Fibroblast of skin of left quadriceps (primary cell): ENCODE measurements around the gene TLX3.
A peak's percentile ranks its signal among the peaks of the same experiment; 100 is the strongest.
"Not testable (repeated sequence)": the region's sequence is repeated elsewhere in the genome, so short reads cannot be mapped to it uniquely, and the experiment has no call there.

Source experiments
- DNase-seq, 2 experiments: peaks; one replicate each; pipeline ENCODE4 v3.0.0-alpha.2; 2013; ENCODE audit warnings: low read depth in 2 of 2

TLX3 gene

DNA sequence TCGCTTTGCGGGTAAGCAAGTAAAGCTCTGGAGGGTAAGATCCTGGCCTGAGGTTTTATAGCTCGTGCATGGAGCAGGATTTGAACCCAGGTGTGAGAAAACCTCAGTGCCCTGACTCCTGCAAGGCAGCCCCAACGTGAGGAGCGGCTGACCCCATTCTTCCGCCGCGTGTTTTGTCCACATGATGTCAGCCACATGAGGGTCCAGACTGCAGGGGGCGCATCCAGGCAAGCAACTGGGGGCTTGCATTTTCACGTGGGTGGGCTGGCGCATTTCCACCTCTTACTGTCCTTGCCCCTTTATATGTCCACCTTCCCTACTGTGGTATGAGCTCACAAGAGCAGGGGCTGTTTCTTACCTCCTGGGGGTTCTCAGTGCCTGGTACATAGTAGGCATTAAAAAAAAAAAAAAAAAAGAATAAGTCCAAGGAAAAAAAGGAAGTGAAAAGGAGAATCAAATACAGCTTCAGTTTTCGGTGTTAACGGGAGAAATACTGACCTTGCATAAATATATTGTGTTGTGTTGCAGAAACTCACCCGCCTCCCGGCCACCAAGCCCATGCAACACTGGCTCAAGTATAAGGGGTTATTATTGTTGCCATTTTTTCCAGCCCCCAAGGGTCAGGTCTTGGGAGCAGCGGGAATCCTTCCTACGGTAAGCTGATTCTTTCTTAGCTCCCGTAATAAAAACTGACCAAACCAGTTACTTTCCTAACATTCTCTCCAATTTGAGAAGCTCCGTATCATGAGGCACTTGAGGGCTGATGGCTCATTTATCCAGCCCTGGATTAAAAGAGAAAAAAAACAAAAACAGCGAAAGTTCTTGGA is 15.0 kb downstream of the TLX3 start:
- DNase-seq, result no peak

DNA sequence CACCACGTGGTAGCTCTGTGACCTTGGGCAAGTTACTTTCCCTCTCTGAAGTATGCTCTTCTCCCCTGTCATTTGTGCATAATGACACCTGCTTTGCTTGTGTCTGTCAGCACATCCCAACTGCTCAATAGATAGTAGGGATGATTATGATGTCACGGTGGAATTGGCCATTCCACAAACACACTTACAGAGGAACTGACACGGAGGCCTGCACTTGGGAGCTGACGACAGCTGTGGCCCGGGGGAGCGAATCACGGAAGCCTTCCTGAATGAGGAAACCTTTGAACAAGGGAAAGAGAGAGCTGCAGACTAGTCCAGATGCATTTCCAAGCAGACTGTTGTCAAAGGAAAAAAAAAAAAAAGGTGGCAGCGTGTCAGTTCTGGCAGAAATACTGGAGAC is 21.0 kb downstream of the TLX3 start:
- DNase-seq, result no peak

DNA sequence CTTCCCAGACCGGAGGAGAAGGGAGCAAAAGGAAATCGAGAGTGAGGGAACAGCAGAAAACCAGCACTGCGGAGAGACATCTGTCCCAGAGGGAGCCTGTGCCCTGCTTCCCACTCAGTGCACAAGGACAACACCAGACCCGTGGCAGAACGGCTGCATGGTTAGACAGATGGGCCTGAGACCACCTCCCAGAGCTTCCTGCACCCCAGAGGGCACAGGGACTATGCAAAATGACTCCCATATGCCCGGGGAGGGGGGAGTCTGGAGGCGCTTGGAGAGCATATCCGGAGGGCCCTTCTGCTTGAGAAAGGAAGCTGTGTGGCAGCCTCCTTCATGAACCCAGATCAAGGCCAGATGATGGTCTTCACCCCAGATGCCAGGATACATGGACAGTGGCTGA is 26.6 kb downstream of the TLX3 start:
- no peak for DNase-seq

DNA sequence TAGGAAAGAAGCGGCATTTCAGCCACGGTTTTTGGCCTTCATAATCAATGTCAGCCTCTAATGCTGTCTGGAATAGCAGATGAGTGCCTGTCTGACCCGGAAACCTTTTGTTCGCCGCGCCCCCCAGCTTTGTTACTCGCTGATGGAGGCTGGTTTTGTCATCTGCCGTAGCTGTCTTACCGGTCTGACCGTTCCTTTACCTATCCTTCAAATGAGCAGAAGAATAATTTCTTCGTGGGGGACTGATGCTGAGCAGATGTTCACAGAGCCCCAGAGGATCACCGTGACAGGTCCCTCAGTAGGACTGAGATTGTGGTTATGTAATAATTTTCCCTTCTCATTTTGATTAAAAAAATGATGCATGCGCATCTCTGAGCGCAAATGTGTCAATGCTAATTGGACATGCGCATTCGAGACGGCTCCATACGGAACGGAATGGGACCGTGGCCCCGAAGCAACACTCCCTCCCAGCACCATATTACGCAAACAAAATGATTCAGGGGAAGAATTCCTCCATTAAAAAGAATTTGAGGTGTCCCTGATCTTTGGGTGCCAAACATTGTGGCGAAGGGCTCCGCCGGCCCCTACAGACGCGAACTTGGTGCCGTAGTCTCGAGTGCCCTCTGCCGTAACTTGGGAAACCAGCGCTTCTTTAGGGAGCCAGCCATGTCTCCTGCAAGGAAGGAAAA is 27.6 kb downstream of the TLX3 start:
- peak; percentile 24 to 30 for DNase-seq

DNA sequence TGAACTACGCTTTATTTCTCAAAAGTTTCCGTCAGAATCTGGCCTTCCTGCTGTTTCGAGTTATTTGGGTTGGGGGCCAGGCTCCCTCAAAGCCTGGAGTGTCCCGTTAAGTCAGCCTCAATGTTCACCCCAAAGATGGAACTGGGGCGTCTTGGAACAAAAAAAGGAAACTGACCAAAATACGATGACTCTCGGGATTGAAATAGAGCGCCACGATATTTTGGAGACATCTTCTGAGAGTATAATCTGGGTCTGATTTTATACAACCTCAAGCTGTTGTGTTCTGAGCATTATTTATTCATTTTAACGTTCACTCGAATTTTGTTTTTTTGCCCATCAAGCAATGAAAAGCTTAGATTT is 28.1 kb downstream of the TLX3 start:
- no peak for DNase-seq

DNA sequence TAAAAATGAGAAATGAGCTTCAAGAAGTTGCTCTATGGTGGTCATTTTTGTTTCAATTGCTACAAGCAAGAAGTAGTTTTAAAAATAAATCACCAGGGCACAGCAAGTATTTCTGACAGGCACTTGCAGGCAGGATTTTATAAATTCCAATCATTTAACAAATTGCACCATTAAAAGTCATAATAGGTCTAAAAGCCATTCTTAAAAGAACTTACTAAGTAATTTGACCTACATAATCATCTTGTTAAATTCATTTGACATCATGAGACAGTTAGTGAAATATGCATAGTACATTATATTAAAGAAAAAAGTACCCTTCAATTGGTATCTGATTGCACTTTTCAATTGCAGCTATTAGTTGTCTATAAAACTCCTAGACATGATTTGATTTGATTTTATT is 31.0 kb downstream of the TLX3 start:
- DNase-seq, result no peak

DNA sequence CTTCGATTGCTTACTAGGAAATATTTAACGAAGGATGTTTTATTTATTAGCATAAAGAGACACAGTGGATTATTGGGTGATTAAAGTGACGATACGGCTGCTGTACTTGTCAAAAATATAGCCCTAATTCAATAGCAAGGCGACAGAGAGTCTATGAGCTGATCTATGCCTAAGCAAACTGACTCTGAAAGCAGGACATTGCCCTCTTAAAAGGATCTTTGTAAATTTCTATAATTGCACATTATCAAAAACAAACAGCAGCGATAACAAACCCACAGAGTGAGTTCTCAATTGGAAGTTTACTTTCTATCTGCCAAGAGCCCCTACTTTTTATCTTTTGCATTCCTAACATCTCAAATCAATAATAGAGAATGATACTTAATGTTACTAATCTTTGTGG is 31.4 kb downstream of the TLX3 start:
- DNase-seq, result no peak

DNA sequence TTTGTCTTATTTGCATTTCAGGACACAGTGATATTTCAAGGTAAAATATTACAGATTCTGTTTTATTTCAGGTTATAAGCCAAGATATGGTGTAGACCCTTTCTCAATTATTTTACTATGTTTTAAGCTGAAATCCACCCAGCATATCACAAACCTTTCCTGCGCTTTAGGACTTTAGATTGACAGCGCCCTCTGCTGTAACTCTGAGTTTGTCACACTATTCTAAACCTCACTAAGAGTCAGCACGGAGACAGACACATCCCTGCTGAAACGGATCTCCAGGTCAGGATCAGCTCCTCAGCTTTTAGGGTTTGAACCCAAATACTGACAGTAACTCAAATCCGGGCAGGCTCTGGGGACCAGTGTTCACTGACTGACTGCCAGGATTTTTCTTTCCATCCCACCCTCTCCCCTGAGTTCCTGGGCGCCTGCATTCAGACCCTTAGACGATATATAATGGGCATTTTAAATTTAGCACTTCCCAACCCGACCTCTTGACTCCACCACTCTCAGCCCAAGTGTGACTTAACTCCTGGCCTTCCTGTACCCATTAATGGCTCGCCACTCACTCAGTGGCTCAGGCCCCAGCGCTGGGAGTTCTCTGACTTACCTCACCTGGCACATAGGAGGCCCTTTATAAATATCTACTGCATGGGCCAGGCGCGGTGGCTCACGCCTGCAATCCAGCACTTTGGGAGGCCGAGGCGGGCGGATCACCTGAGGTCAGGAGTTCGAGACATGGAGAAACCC is 33.5 kb downstream of the TLX3 start:
- peak; percentile 28 to 36 for DNase-seq

DNA sequence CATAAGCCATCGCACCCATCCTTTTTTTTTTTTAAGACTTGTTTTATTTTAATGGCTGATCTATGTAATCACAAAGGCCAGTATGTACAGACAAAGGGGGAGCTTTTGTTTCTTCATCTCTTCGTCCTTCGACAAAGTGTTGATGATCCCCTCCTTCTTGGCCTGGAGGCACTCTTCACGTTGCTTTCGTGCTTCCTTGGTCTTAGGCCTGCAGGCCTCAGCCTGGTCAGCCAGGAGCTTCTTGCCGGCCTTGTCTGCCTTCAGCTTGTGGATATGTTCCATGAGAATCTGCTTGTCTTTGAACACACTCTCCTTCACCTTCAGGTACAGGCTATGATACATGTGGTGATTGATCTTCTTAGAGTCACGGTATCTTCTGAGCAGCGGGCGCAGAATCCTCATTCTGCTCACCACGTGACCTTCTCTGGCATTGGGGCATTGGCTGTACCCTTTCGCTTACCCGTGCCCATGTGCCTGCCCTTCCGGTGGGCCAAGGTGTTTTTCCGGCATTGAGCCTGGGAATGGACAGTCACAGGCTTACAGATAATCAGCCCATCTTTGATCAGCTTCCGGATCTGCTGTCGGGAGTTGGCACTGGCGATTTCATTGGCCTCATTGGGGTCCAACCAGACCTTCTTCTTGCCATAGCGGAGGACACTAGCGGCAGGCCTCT is 36.0 kb downstream of the TLX3 start:
- no peak for DNase-seq

DNA sequence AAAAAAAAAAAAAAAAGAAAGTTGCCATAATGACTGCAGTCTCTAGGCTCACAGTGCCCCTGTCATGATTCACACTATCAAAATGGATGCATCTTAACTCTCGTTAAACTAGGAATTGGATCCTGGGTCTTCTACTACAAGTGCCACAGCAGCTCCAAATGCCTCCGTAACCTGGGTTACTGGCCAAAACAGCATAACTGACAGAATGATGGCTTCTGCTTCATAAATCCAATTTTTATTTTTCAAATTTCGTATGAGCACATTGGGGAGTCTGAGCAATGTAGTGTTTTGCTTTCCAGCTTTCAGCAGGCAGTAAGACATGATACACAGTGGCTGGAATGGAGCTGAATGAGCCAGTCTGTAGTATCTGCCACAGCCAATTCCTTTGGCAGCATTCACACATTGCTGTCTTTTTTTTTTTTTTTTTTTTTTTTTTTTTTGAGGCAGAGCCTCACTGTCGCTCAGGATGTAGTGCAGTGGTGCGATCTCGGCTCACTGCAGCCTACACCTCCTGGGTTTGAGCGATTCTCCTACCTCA is 42.6 kb downstream of the TLX3 start:
- no peak for DNase-seq

DNA sequence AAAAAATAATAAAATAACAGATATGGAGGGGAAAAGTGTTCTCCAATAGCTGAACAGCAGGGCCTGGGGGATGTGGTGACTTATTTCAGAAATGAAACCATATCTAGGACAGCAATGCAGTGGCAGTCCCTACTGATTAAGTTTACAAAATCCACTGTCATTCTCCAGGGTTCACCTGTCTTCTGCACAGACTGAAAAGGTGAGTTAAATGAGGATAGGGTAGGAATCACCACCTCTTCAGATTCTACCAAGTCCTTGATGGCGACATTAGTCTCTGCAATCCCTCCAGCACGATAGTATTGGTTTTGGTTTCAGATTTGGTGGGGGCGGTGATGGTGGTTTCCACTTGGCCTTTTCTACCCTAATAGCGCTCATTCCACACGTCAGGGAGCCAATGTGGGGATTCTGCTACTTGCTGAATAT is 46.3 kb downstream of the TLX3 start:
- DNase-seq, result no peak

DNA sequence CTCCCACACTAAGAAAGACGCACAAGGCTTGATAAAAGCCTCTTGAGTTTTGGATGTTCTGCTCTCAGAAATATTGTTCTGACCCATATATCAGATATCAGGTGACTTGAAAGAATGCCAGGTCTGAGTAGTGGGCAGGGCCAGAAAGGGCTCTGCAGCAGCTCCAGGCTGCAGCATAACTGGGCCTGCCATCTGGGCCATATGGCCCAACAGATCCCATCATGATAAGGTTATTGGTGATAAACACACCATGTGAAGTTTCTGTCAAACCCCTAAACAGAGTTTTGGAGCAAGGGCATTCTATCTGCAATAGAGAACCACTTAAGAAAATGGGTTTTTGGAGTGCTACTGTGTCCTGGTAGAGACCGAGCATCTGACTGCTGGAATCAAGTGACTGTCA is 48.8 kb downstream of the TLX3 start:
- no peak for DNase-seq

DNA sequence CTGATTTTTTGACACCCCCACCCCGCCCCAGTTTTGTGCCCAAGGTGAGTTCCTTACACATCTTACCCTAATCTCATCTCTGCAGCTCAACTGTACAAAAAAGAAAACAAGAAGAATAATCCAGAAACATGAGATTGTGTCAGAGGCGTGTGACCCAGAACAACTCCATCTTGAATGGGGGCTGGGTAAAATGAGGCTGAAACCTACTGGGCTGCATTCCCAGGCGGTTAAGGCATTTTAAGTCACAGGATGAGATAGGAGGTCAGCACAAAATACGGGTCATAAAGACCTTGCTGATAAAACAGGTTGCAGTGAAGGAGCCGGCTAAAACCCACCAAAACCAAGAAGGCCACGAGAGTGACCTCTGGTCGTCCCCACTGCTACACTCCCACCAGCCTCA is 52.1 kb downstream of the TLX3 start:
- DNase-seq, result not testable (repeated sequence)
